HG03432 (cell line): ENCODE data around the gene GPR171.
"Not testable (repeated sequence)": the region's sequence is repeated elsewhere in the genome, so short reads cannot be mapped to it uniquely, and the experiment has no call there.

Experiments used
- ATAC-seq: cut with Tn5 transposase; IDR thresholded peaks from one replicate; pipeline ENCODE4 v1.9.1; 2021; ENCODE audit warnings: mild to moderate bottlenecking, moderate library complexity; ENCODE audit not compliant: unreplicated experiment

GPR171 gene, protein sequence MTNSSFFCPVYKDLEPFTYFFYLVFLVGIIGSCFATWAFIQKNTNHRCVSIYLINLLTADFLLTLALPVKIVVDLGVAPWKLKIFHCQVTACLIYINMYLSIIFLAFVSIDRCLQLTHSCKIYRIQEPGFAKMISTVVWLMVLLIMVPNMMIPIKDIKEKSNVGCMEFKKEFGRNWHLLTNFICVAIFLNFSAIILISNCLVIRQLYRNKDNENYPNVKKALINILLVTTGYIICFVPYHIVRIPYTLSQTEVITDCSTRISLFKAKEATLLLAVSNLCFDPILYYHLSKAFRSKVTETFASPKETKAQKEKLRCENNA

DNA sequence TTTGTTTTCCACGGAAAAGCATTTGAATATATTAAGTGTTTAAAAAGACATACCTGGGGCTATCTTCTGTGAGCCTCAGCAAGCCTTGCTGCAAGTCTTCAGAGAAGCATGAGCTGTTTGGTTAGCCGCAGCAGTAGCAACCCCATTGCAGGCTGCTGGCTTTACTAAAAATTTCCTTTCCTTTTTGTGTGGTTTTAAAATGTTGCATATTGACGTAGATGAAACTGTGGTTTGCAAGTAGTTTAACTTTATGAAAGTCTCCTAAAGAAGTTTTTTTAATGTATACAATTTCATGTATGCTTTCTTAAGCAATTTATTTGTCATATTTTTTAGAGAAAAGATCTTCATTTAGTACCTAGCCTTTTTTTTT, at the start of gene GPR171:
Gene GPR171 (minus strand): TSS at position 166 of the 370 bp plus-strand sequence. CDS start 3,830 bp downstream, outside the sequence.
- ATAC-seq, result peak; percentile 95

DNA sequence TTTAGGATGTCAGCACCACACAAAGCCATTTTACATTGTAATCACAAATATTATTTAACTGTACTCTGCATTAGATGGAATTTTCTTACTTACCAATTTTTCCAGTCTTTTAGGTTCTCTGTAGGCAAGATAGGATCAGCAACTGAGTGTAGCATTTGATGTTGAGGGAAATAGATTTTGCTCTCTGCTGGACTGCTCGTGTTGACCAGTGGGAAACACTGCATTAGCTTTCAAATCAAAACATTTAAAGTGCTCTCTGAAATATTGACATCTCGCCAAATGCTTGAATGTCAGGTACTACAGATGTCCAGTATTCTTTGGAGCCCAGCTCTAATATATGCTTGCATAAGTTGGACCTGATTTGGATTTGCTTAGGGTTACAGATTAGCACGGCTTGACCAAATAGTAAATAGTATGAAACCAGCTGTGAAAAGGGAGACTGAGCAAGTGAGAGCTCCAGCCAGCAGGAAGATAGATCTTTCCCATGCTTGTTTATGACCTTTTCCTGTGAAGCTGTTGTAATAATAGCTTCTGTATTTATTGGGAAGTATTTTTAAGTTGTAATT, 45.8 kb upstream of the GPR171 start:
- no peak for ATAC-seq

DNA sequence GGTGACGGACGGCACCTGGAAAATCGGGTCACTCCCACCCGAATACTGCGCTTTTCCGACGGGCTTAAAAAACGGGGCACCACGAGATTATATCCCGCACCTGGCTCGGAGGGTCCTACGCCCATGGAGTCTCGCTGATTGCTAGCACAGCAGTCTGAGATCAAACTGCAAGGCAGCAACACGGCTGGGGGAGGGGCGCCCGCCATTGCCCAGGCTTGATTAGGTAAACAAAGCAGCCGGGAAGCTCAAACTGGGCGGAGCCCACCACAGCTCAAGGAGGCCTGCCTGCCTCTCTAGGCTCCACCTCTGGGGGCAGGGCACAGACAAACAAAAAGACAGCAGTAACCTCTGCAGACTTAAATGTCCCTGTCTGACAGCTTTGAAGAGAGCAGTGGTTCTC, 39.0 kb upstream of the GPR171 start:
- not testable (repeated sequence) for ATAC-seq

DNA sequence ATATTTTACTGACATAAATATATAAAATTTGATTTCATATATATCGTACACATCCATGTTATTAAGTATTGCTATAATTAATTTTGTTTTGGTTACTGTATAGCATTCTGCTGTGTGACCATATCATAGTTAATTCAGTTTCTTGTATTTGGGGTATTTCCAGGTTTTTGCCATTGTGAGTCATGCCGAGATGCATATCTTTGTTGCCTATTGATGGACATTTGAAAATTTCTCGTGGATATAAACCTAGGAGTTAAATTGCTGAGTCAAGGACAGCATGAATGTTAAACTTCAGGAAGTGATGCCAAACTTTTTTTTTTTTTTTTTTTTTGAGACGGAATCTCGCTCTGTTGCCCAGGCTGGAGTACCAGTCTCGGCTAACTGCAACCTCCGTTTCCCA, 33.7 kb upstream of the GPR171 start:
- ATAC-seq, result no peak

DNA sequence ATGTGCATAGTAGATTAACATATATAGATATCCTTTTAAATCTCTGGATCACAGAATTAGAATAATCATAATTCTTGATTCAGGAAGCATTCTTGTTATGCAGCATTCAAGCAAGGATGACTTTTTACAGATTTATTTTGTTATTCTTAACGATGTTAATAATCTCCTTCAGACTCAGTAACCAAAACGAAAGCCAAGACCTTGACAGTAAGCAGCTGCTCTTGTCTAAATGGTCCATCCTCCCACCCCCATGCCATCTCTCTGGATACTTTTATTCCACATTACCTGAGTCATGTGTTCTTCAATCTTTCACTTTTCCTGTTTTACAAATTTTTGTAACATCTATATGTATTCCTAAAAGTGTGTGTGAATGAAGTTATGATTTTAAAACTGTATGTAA, 33.3 kb upstream of the GPR171 start:
- no peak for ATAC-seq

DNA sequence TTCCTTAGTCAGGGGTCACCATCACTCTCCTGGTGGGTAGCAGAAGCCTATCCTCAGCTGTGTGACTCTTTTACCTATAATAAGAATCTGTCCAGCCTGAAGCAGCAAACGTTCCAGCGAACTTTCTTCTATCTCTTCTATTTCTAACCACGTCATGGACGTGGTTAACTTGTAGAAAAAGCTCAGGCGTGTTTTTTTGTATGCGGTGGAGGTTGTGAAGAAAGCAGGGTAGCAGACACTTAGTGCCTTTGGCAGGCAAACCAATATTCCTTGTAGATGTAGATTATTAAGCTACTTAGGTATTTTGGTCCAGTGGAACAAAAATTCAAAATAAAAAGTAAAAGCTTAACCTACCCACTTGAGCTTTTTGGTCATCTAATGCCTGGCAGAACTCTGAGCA, 31.8 kb upstream of the GPR171 start:
- ATAC-seq, result no peak

DNA sequence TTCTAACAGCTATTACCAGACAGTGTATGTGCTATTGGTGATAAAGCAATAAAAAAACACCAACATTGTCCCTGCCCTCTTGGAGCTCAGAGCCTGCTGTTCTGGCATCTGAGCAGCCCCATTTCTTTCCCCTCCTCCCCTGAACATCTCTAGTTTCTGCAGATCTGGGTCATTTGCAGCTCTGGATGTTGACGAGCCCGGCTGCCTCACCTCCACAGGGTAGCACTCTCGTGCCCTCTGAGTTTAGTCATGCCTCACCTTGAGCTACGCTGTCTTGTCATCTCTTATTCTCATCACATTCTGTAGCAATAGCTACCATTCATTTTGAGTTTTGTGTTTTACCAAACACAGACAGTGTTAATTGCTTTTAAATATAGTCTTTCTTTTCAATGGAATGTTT, 30.0 kb upstream of the GPR171 start:
- ATAC-seq, result no peak

DNA sequence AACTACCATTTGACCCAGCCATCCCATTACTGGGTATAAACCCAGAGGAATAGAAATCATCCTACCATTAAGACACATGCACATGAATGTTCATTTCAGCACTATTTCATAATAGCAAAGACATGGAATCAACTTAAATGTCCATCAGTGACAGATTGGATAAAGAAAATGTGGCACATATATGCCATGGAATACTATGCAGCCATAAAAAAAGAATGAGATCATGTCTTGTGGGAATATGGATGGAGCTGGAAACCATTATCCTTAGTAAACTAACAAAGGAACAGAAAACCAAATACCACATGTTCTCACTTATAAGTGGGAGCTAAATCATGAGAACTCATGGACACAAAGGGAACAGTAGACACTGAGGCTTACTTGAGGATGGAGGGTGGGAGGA, 29.4 kb upstream of the GPR171 start:
- not testable (repeated sequence) for ATAC-seq

DNA sequence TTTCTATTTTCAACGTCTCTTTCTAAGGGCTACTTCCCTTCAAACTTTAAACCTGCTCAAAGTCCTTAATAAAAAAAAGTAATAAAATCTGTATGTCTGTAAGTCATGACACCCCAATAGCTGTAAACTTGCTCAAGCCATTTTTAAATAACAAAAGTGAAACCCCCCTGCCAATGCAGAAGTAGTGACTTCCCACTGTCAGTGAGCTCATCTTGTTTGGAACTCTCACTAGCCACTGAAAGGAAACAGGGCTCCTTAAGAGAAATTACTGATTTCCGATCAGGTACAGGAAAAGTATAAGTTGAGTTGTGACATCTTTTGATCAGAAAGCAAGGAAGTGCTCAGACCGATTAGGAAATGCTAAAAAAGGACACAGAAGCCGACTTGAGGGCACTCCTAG, 27.6 kb upstream of the GPR171 start:
- peak; percentile 63 for ATAC-seq

DNA sequence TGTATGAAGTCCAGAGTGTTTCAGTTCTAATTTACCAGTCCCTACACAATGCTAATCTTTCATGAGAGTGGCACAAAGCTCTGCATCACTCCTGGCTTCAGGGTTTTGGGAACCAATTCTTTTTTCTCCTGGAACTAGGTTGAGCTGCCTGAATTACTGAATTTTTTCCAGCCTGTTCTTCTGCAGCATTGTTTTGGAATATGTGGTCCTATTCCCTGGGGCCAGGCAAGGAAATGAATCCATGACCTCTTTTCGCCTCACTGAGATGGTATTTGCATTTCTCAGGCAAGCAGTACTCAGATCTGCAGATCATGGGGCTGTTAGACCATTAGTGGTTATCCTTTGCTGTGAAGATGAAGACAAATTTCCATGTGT, 25.6 kb upstream of the GPR171 start:
- peak; percentile 29 for ATAC-seq

DNA sequence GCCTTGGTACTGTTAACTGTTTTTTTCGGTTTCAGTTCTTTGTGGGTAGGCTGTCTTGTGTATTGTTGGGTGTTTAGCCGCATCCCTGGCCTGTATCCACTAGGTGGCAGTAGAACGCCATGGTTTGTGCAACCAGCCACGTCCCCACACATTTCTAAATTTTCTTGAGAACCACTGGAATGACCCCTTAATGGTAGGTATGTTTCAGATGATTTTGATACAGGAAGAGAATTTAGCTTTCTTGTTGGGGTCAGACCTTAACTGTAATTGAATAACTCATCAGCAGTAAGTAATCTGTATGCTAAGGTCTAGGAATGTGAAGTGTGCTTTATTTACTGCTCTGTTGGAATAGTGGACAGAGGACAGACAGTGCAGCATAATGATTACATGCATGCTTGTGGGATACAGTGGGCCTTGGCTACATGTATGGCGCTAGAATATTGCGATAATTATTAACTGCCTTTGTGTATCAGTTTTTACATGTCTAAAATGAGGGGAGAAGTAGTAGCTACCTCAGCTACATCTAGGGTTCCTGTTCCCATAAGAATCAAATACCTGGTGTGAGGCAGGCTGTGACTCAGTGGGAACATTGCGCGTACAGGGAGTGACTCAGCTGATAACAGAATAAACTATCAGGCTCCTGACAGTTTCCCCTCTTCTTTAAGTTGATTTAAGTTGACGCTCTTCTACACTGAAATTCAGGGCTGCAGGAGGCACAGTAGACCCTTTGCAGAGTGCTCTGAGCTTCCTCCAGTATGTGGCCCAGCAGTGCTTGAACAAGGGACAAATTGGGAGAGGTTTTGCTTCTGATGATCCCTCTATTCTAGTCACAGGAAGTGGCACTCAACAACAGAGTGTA, 25.0 kb upstream of the GPR171 start:
- peak; percentile 84 for ATAC-seq

DNA sequence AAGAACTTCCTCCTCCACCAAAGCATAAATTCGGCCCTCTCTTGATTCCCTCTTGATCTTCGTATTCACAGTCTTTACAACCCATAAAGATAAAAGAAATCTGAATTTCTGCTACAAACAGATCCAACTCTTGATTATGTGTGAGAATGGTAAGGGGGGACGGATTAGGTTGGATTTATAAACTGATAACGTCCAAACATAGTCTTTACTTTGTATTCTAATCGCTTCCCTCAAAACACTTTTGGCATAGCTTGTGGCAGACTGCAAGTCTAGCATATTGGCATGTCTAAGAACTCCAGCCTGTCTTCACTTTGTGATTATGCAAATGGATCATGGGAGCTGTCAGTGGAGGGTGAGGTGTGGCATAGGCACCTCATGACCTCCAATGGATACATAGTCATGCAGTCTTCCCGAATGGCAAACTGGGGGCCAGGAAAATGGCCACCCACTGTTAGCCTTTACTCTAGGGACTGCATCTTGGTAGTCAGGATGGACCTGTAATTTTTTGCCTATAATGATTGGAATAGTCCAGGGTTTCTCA, 24.3 kb upstream of the GPR171 start:
- peak; percentile 40 for ATAC-seq

DNA sequence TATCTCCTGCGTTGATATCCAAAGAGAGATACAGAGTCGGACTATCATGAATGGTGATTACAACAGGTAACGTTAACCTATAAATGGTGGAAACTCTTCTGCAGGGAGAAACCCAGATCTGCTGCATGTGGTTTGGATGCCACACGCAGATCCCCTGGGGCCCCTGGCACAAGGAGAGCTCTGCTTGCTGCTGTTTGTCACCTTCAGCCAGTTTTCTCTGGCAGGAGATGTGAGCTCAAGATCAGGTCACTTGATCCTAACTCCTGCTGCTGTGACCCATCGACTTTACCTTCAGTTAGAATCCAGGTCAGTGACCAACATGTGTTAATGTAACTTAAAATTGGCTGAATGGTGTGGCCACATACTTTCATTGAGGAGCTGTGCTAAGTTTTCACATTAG, 23.8 kb upstream of the GPR171 start:
- no peak for ATAC-seq

DNA sequence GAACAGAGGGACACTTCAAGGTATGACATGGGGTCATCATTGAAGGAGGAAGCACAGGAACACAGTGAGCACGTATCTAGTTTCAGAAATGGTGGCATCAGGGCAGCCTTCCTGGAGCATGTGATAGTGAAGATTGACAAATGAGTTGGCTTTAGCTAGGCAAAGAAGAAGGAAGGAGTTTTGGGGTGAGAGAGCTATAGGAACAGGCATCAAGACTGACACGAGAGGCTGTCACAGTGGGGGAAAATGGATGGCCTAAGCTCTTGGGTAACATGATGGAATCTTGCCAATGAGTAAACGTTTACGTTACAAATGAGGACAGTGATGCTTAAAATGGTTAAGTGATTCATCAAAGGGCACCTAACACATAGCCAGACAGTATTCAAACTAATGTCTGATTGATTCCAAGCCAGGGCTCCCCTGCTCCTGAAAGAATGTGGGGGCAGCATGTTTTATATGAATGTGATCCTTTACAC, 23.1 kb upstream of the GPR171 start:
- no peak for ATAC-seq

DNA sequence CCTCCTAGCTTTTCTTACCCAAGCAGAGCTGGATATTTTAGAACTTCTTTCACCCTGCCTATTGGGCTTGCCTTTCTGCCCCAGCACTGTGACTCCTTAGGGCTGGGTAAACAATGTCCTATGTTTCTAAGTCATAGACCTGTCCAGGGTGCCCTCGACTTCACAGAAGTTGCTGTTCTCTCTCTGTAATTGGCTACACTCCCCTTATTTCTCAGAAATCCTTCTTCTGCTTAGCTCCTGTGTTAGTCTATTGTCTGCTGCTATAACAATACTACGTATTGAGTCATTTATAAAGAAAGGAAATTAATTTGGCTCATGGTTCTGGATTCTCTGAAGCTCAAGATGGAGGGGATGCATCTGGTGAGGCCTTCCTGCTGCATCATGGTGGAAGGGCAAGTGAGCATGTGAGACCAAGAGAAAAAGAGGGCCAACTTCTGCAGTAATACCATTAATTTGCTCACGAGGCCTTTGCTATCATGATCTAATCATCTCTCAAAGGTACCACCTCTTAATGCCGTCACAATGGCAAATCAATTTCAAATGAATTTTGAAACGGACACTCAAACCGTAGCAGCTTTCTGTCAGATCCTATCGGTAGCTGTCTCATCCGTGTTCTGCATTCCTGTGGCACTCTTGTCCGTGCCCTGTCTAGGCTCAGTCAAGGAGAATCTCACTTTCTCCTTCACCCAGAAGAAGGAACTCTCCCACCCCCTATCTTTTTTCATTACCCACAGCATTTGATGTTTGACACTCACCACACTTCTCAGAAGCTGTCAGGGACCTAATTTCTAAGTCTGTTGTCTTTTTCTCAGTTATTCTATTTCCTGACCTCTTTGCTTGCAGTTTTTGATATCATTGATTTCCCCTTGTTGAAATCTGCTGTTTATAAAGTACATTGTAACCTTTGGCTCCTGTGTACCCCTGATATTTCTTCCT, 22.3 kb upstream of the GPR171 start:
- no peak for ATAC-seq

DNA sequence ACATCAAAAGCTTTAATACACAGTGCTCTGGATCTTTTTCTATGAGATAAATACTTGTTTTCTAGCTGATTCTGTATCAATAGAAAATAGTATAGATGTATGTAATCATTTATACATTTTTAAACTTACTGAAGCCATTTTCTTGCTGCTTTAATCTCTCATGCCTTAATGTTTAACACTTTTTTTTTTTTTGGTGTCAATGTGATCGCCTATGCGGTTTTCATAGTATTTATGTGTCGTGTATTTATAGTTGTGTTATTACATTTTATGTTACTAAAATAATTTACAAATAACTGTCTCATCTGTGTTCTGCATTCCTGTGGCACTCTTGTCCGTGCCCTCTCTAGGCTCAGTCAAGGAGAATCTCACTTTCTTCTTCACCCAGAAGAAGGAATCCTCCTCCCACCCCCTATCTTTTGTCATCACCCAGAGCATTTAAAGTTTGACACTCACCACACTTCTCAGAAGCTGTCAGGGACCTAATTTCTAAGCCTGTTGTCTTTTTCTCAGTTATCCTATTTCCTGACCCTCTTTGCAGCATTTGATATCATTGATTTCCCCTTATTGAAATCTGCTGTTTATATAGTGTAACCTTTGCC, 21.4 kb upstream of the GPR171 start:
- no peak for ATAC-seq

DNA sequence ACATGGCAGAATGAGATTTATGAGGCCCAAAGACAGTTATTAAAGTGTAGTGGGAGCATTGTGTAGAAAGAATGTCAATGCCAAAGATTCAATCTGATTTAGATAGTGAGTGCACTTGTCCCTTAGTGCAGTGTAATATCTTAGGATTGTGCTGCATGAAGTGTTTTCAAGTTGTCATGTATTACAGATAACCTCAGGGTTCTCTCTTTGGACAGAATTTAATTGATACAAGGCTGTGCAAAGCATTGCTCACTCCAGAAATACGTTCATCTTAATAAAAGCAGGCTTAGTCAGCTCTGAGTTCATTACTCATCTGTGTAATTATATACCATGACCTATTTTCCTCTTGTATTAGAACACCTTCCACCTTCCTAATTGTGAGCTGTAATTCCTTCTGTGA, 16.0 kb upstream of the GPR171 start:
- no peak for ATAC-seq

DNA sequence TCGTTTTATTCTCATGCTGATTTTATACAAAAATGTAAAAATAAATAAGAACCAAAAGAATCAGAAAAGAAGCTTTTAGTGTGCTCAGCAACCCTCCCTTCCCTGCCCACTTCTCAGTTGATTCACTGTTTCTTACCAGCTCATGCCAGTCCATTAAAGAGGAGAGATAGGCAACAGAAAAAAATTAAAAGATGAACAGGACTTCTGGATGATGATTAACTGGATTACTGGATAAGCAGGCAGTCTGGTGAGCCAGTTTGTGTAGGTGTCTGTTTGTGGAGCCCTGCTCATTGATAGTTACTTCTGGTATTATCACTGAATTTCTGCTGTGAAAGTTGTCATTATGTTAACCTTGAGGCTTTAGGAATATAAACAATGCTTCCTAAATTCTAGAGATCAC, 15.1 kb upstream of the GPR171 start:
- ATAC-seq, result no peak

DNA sequence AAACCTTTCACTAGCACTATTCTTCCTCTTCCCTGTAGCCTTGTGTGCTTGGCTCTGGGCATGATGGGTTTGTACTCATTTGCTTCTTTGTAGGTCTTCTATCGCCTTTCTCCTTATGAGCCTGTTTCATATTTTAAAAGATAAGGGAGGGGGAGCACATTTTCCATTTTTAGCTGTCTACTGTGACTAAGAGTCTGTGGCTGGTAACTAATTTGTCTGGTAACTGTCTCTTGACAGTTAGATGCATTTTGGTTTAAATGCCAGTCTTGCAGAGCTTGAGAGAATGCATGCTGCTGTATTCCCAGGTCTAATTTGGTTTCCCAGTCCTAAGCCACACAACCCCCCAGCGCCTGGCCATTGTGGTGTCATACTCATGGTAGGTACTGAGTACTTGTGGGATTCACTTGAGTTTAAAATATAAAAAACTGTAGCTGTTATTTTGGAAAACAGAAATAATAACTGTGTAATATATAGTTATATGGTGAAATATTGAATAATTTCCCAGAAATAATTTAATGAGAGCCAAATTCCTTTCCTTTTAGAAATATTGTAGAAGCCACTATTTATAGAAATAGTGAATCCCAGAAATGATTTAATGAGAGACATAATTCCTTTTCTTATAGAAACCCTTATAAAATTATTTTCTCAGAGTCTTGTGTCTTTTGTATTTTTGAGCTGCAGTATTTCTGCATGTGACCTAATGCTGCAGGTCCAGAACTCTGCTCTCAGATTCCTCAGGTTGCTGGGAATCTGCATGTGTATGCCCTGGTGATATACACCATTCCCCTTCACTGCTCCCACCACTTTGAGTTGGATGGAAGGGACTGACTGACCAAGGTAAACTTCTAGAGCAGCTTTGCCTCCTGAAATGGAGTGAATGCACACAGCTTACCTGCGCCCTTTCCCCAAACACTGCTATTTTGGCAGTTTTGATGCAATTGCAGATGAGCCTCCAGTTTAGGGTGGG, 13.9 kb upstream of the GPR171 start:
- no peak for ATAC-seq
